Smooth muscle cell (in vitro differentiated cells): ENCODE data around the gene SLC26A1. TPM values are rescaled to one million over a fixed set of nuclear protein-coding genes. Genes with fewer than 3 reads are reported as not detected.

Experiments
- DNase-seq: peaks from one replicate; lab custom pipeline; 2025; ENCODE audit not compliant: unreplicated experiment; lab: John Stamatoyannopoulos, UW
- H2AFZ ChIP-seq: fragments of 200-600 bp; sonication (generic); 2 replicates; pipeline ENCODE4 v1.6.0; 2016; ENCODE audit warnings: antibody characterized with exemption, low read depth, mild to moderate bottlenecking
- H3F3A ChIP-seq: fragments of 200-600 bp; sonication (generic); 2 replicates; pipeline ENCODE4 v1.6.0; 2017; ENCODE audit warnings: antibody characterized with exemption, low read depth
- H3K27ac ChIP-seq: fragments of 200-600 bp; sonication (generic); 2 replicates; pipeline ENCODE4 v1.5.1; 2016; ENCODE audit warnings: low read depth, mild to moderate bottlenecking
- H3K27me3 ChIP-seq: fragments of 200-600 bp; sonication (generic); 2 replicates; pipeline ENCODE4 v1.6.1; 2016; ENCODE audit warnings: low read depth, mild to moderate bottlenecking
- H3K36me3 ChIP-seq: fragments of 200-600 bp; sonication (generic); 2 replicates; pipeline ENCODE4 v1.5.1; 2016; ENCODE audit warnings: low read depth
- H3K4me1 ChIP-seq: fragments of 200-600 bp; sonication (generic); 2 replicates; pipeline ENCODE4 v1.5.1; 2016; ENCODE audit warnings: low read depth
- H3K4me2 ChIP-seq: fragments of 200-600 bp; sonication (generic); 2 replicates; pipeline ENCODE4 v1.6.0; 2016; ENCODE audit warnings: mild to moderate bottlenecking
- H3K4me3 ChIP-seq: fragments of 200-600 bp; sonication (generic); 2 replicates; pipeline ENCODE4 v1.5.1; 2016; ENCODE audit warnings: mild to moderate bottlenecking
- H3K79me2 ChIP-seq: fragments of 200-600 bp; sonication (generic); 2 replicates; pipeline ENCODE4 v1.6.0; 2016; ENCODE audit warnings: low read depth, mild to moderate bottlenecking
- H3K9ac ChIP-seq: fragments of 200-600 bp; sonication (generic); 2 replicates; pipeline ENCODE4 v1.6.0; 2016; ENCODE audit warnings: low read depth
- H3K9me3 ChIP-seq: fragments of 200-600 bp; sonication (generic); replicated peaks from 2 replicates; pipeline ENCODE4 v1.5.1; 2016; ENCODE audit warnings: low read depth
- H4K20me1 ChIP-seq: fragments of 200-600 bp; sonication (generic); 2 replicates; pipeline ENCODE4 v1.6.0; 2016; ENCODE audit warnings: low read depth
- CTCF ChIP-seq: fragments of 200-600 bp; sonication (generic); IDR thresholded peaks from 2 replicates; pipeline ENCODE4 v1.5.1; 2017; ENCODE audit warnings: borderline replicate concordance, mild to moderate bottlenecking, antibody characterized with exemption; ENCODE audit not compliant: insufficient read depth, poor library complexity, severe bottlenecking
- WGBS: methylation state at CpG from one replicate; pipeline ENCODE4 v1.1.7; 2016; ENCODE audit warnings: low lambda C conversion rate; 5-methylcytosine and 5-hydroxymethylcytosine counted together
- polyA plus RNA-seq: library from polyadenylated mRNA; unstranded; fragments of >200 nt; fragmentation: Nextera tagmentation; extraction: Ambion mirVana; gene quantifications from 2 replicates; pipeline ENCODE4 v1.2.1, GENCODE V29; 2016
- total RNA-seq: library from RNA; depleted of rRNA; stranded (reverse); fragments of >200 nt; gene quantifications from 2 replicates; pipeline ENCODE4 v1.2.3, GENCODE V29; 2014

SLC26A1 gene
- total and polyA plus RNA-seq, 2 experiments from 2014 or later = 0.67 to 1.7 TPM

- Histone ChIP-seq H2AFZ (no peak overlapping the region), H3K4me2 (no peak overlapping the region), H3K4me3 (no peak overlapping the region), H3K36me3 (no peaks in the 10 kb centered on the region), H3K4me1 (peaks cover 14% of the 10 kb centered on the region), H3K9me3 (no peaks in the 10 kb centered on the region), H4K20me1 (peaks cover 47% of the 10 kb centered on the region), H3K9ac (no peak overlapping the region), H3K79me2 (no peaks in the 10 kb centered on the region), H3F3A (no peaks in the 10 kb centered on the region), H3K27me3 (no peaks in the 10 kb centered on the region), H3K27ac (no peak overlapping the region)
- no peak for TF ChIP-seq CTCF
- WGBS = 93% methylated on average over 19 of the region's 19 CpGs
- DNase-seq = no peak
Measured at GRCh38 chr4:1021386-1022050, 28.3 kb upstream of the SLC26A1 start.

GRCh38 chr4:1019729-1020470 is 26.7 kb upstream of the SLC26A1 start:
- no peak overlapping the region for H3K9ac ChIP-seq
- 90% methylated on average over 23 of the region's 23 CpGs for WGBS
- H2AFZ ChIP-seq = no peak overlapping the region
- H4K20me1 ChIP-seq = peaks cover 63% of the 10 kb centered on the region
- no peak overlapping the region for H3K4me2 ChIP-seq
- DNase-seq = no peak
- H3K4me1 ChIP-seq = peaks cover 18% of the 10 kb centered on the region
- no peaks in the 10 kb centered on the region for H3K9me3 ChIP-seq
- no peak overlapping the region for H3K4me3 ChIP-seq
- no peaks in the 10 kb centered on the region for H3K79me2 ChIP-seq
- H3K36me3 ChIP-seq = no peaks in the 10 kb centered on the region
- no peaks in the 10 kb centered on the region for H3K27me3 ChIP-seq
- no peaks in the 10 kb centered on the region for H3F3A ChIP-seq
- no peak overlapping the region for H3K27ac ChIP-seq
- no peak for TF ChIP-seq CTCF

- Histone ChIP-seq H3K36me3 (no peaks in the 10 kb centered on the region), H3K79me2 (no peaks in the 10 kb centered on the region), H3K4me3 (no peak overlapping the region), H4K20me1 (peaks cover 69% of the 10 kb centered on the region), H3K9ac (no peak overlapping the region), H3K9me3 (no peaks in the 10 kb centered on the region), H3K4me2 (no peak overlapping the region), H3F3A (no peaks in the 10 kb centered on the region), H2AFZ (no peak overlapping the region), H3K4me1 (peaks cover 18% of the 10 kb centered on the region), H3K27me3 (no peaks in the 10 kb centered on the region), H3K27ac (no peak overlapping the region)
- TF ChIP-seq CTCF = no peak
- DNase-seq = no peak
- 85% methylated on average over 9 of the region's 9 CpGs for WGBS
Measured at GRCh38 chr4:1019320-1019719, 26.1 kb upstream of the SLC26A1 start.
